Measurements from ENCODE around the gene GCN1.

DNA sequence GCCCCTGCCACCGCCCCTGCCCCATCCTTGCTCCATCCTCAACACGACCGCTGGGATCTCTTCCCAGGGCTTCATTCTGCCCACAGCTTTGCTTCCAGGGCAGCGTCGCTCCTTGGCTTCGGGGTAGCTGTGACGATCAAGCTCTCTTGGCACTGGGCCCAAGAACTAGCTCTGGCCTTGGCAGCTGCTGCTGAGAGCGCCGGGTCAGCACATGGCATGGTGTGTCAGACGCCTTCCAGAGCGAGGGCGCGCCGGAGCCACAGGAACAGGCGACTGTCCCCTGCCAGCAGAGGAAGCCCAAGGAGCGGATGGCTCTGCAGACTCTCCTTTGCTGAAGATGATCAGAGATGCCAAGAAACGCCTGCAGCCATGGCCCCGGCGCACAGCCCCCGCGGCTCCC lies 93.9 kb downstream of the GCN1 start:
- no peak for TF ChIP-seq POLR2A (IDR thresholded peaks at IDR 0.05)
- TF ChIP-seq, protein P1, sequence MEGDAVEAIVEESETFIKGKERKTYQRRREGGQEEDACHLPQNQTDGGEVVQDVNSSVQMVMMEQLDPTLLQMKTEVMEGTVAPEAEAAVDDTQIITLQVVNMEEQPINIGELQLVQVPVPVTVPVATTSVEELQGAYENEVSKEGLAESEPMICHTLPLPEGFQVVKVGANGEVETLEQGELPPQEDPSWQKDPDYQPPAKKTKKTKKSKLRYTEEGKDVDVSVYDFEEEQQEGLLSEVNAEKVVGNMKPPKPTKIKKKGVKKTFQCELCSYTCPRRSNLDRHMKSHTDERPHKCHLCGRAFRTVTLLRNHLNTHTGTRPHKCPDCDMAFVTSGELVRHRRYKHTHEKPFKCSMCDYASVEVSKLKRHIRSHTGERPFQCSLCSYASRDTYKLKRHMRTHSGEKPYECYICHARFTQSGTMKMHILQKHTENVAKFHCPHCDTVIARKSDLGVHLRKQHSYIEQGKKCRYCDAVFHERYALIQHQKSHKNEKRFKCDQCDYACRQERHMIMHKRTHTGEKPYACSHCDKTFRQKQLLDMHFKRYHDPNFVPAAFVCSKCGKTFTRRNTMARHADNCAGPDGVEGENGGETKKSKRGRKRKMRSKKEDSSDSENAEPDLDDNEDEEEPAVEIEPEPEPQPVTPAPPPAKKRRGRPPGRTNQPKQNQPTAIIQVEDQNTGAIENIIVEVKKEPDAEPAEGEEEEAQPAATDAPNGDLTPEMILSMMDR (IDR thresholded peaks at IDR 0.05) = no peak
